Activated CD4-positive, CD25-positive, alpha-beta regulatory T cell (primary cell): ENCODE results near the gene ATOH8.
A peak's percentile ranks its signal among the peaks of the same experiment; 100 is the strongest.
"Not testable (repeated sequence)": the region's sequence is repeated elsewhere in the genome, so short reads cannot be mapped to it uniquely, and the experiment has no call there.

ENCODE experiments used
- DNase-seq, 4 experiments: peaks; one replicate each; lab custom pipeline; 2025; lab: John Stamatoyannopoulos, UW

Gene ATOH8, protein sequence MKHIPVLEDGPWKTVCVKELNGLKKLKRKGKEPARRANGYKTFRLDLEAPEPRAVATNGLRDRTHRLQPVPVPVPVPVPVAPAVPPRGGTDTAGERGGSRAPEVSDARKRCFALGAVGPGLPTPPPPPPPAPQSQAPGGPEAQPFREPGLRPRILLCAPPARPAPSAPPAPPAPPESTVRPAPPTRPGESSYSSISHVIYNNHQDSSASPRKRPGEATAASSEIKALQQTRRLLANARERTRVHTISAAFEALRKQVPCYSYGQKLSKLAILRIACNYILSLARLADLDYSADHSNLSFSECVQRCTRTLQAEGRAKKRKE

DNA sequence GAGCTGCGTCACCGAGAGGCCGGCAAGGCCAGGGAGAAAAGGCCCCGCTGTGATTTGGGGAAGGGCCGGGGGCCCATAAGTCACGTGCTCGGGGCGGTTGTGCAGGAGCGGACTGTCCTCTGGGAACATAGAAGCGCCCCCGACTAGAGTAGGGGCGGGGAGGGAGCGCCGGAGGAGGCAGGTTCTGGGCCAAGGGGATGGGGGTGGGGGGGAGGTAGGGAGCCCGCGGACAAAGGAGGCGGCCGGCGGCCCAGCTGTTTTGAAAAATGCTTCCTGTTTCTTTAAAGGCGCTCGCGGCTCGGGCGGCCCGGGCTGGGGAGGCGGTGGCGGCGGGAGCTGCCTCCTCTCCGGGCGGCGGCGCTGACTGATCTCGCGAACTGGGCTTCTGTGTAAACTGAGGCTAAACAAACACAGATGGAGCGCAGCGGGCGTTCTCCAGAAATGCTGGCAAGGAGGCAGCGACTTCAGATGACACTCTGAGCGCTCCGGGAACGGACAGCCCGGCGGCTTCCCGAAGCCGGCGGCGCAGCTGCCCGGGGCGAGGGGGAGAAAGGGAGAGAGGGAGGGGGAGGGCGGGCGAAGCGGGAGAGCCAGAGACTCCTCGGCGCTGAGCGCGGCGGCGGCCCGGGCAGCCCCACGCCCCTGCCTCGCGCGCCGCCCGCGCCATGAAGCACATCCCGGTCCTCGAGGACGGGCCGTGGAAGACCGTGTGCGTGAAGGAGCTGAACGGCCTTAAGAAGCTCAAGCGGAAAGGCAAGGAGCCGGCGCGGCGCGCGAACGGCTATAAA lies at the start of gene ATOH8:
Gene ATOH8 (plus strand): TSS at position 467 of the 788 bp plus-strand sequence. CDS start 199 bp downstream, at position 666.
- DNase-seq, result no peak

- no peak for DNase-seq
These were observed 49.8 kb upstream of the ATOH8 start for GRCh38 chr2:85704038-85704437.

GRCh38 chr2:85704800-85705679 lies 48.8 kb upstream of the ATOH8 start:
- DNase-seq, result no peak

DNA sequence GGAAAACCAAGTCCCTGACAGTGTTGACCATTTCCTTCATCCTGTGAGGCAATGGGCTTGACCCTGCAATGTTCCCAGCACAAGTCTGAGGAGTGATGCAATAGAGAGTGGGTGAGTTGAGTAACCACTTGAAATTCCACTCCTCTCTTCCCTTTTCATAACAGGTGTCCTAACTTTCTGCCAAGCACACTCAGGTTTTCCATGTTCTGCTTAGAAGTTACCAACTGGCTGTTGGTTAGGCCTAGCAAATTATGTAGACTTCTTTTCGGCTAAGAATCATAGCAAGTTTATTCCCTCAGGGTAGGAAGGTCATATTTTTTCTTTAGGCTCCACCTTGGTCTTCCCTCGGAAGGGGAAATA lies 48.1 kb upstream of the ATOH8 start:
- no peak for DNase-seq

GRCh38 chr2:85706063-85706462 lies 47.7 kb upstream of the ATOH8 start:
- DNase-seq, result no peak

- DNase-seq, result no peak
These were observed 47.0 kb upstream of the ATOH8 start for GRCh38 chr2:85706599-85707296.

DNA sequence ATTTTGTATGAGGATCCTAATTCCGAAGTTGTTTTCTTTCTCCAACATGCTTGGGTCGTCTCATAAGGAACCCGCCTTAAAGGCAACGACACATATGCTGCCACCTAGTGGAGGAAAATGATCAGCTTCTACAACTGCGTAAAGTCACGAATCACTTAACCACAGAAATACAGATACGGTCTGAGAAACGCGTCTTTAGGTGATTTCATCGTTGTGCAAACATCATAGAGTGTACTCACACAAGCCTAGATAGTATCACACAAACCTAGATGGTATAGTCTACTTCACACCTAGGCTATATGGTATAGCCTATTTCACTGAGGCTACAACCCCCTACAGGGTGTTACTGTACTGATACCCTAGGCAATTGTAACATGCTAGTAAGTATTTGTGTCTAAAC lies 46.5 kb upstream of the ATOH8 start:
- peak; percentile 14 to 46 (median 28) for DNase-seq

GRCh38 chr2:85708641-85709040 lies 45.1 kb upstream of the ATOH8 start:
- no peak for DNase-seq

DNA sequence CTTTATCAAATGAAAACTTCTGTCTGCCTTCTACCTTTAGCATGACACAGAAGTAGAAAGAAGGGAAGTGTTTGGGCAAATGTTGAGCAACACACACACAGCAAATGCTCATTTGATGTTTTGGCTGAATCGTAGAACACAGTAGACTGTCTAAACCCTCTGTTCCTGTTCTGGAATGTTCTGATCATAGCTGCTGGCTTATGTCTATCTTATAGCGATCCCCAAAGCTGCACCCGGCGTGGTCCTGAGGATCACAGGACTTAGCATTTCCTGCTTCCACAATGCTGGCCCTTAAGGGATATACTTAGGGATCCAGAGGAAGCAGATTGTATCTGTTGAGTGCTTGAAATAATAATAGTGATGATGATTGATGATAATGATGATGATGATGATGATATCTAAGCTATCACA lies 44.4 kb upstream of the ATOH8 start:
- DNase-seq, result no peak

DNA sequence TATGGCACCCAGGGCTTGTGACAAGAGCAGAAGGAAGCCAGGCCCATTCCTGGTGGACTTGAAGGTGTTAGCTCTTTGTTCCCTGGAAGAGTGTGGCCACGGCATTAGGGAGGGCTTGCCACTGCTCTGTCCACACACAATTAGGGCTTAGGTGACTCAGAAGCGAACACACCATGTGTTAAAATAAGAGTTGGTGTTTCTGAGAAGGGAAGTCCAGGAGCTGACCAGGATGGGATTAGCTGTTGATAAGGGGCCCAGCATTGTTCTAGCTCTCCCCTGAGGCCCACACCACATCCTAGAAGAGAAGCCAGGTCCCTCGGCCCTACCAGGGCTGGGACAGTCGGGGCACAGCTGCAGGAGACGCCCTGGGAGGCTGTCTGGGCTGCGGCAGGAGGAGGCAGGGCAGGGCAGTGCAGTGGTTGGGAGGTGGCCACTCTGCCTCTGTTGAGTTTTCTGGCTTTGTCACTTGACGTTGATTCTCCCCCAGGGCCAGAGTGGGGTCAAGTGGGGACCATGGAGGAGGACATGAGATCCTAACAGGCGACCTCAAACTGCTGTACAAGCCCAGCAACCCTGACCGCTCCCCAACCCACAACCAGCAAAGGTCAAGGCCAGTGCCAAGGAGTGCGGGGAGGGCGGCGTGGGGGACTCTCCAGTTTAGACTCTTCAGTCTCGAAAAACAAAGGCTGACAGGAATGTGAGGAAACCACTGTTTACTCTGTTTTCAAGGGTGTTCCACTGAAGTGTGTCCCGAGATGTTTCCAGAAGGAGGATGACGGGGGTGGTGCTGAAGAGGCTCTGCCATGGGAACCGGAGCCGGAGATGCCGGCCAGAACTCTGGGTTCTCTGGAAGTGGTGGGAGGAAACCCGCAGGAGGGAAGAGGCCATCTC lies 42.9 kb upstream of the ATOH8 start:
- DNase-seq, result no peak

GRCh38 chr2:85711578-85712060 lies 42.2 kb upstream of the ATOH8 start:
- DNase-seq, result no peak

GRCh38 chr2:85712336-85712735 lies 41.5 kb upstream of the ATOH8 start:
- no peak for DNase-seq

GRCh38 chr2:85712849-85713612 lies 40.8 kb upstream of the ATOH8 start:
- DNase-seq, result no peak

- no peak for DNase-seq
These were observed 40.0 kb upstream of the ATOH8 start for GRCh38 chr2:85713836-85714235.

GRCh38 chr2:85714421-85714820 lies 39.4 kb upstream of the ATOH8 start:
- DNase-seq, result not testable (repeated sequence)

DNA sequence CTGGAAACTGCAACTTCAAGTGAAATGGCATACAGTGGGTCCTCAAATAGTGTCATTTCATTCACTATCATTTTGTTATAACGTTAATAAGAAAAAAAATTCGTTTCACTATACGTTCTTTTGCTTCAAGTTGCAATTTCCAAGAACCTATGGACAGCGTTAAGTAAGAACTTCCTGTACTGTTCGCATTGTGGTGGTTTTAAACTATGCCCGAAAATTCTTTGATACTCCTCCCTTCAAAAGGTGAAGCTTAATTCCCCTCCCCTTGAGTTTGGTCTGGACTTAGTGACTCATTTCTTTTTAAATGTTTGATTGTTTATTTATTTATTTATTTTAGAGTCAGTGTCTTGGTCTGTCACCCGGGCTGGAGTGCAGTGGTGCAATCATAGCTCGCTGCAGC lies 39.0 kb upstream of the ATOH8 start:
- DNase-seq, result no peak

DNA sequence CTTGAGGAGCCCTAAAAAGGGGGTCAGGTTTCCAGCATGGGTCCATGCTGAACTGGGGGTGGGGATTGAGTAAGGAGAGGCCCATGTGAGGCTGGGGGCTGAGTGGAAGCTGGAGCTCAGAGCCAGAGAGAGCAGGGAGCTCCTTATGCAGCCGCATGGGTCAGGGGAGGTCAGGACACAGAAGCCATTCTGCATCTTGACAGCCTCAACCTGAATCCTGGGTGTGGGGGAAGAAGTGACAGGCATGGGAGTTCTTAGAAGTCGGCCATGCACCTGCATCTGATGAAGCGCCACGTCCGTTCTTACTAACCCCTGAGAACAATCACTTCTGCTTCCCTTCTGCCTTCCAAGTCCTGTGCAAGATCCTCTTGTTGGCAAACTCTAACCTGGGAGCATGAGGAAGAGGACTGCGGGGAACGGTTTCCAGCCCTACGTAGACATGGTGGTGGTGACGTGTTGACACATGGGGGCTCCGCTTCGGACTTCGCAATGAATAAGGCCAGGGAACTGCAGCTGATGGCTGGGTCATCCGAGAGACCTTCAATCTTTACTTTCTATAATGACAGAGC lies 37.4 kb upstream of the ATOH8 start:
- no peak for DNase-seq

- no peak for DNase-seq
These were observed 36.3 kb upstream of the ATOH8 start for GRCh38 chr2:85717308-85718008.

GRCh38 chr2:85718009-85718391 lies 35.8 kb upstream of the ATOH8 start:
- no peak for DNase-seq
